Measurements from ENCODE around the gene CD6.

The CD6 gene

DNA sequence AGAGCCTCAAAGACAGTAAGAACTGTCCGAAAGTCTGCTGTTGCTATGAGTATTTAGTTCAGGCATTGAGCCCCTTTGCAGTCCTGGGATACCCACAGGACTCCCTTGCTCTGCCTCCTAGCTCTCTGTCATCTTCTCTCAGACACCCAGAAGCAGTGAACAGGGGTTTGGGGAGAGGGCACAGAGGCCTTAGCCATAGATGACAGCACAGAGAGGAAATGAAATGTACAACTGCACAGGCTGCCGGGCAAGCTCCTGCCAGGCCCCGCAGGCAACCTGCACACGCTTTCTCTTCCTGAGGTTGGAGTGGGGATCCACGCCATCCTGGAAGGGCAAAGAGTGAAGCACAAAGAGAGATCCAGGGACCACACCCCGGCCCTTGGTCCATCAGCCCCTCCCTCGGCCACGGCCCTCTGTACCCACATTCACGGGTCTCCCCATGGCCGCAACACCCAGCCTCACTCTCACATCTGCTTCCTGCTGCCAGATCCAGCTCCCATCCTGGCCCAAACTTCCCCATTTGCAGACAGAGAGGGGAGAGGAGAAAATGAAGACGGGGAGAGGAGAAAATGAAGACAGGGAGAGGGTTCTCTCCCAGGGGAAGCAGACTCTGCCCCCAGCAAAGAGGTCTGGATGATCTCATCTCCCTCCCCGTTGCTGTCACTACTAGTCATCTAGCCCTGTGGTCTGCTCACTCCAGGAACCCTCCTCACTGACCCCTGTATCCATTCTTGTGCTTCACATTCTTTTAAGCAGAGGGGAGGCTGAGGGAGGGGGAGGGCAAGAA lies 40.7 kb downstream of the CD6 start:
- no peak for DNase-seq

- no peak for DNase-seq
These were observed 41.3 kb downstream of the CD6 start for GRCh38 chr11:61012737-61013215.

- DNase-seq: no peak
These were observed 46.6 kb downstream of the CD6 start for GRCh38 chr11:61018059-61018458.

GRCh38 chr11:61019037-61019831 lies 47.8 kb downstream of the CD6 start:
- DNase-seq: no peak

DNA sequence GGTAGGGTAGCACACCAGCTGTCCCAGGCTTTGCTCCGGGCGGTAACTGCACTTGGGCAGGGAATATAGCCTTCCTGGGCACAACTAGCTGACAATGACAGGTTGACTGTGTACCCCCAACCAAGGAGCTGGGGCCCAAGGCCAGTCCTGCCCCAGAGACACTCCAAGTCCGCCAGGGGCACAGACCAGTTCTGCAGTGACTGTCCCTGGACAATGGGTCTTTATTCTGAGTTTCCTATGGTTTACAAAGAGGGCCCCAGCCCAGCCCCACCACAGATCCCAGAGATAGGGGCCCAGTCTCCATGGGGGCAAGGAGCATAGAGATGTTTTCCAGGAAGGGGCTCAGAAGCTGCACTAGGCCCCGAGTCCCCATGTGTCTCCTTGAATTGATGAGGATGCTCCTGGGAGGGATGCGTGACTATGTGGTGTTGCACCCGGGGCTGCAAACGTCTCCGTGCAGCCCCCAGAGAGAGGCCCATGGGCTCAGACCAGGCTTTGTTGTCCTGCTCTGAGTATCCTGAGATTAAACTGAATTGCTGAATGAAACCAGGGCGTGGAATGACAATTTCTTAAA lies 48.4 kb downstream of the CD6 start:
- no peak for DNase-seq

DNA sequence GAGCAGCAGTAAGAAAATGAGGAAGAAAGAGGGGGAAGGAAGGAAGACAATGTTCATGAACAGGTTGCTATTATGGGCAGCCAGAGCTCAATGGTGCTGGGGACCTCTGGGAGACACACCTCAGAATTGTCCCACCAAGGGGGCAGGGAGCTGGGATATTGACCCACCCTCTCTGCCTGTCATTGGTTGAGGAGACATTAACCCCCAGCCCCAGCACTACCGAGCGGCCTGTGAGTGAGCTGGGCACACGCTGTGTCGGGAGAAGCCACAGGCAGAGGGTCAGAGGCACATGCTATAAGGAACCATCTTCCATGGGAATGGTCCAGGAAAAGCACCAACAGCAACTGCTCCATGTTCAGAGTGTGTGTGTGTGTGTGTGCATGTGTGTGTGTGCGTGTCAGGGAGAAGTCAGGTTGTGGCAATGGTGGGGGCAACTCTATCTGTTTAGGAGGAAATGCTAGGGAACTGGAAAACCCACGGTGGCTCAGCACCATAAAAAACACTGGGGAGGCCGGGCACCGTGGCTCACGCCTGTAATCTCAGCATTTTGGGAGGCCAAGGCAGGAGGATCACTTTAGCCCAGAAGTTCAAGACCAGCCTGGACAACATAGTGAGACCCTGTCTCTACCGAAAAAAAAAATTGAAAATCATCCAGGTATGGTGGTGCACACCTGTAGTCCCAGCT lies 49.2 kb downstream of the CD6 start:
- no peak for DNase-seq

- no peak for DNase-seq
These were observed 50.3 kb downstream of the CD6 start for GRCh38 chr11:61021661-61022212.

GRCh38 chr11:61022311-61023085 lies 51.0 kb downstream of the CD6 start:
- no peak for DNase-seq

DNA sequence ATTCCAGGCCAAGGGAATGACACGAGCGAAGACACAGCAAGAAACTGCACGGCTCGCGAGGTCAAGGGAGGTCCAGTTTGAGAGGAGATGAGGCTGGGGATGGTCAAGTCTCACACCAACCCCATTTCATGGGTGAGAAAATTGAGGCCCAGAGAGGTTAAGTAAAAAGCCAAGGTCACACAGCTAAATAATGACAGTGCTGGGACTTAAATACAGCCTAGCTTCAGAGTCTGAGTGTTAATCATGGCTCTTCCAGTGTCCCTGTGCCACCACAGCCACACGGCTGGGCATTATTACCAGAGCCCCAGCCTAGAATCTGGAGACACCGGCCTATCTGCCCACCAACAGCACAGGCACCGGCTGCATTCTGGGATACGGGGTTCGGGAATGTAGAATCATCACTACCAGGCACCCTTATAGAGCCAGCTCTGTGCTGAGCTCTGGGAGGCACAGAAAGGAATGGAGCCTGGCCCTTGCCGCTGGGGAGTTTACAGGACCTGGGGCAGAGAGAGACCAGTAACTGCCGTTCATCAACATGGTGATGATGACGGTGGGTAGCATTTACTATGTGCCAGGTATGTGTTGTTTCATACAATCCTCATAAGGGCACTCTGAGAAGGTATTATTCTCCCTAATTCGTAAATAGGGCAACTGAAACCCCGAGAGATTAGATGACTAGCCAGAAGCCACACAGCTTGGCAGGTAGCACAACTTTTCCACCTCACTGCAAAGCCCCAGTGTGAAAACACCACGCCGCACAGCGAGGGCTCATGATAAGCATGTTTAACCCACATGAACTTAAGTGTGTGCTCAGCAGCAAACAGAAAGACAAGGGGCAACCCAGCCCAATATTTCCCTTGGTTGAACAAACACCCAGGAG lies 51.8 kb downstream of the CD6 start:
- DNase-seq: no peak

DNA sequence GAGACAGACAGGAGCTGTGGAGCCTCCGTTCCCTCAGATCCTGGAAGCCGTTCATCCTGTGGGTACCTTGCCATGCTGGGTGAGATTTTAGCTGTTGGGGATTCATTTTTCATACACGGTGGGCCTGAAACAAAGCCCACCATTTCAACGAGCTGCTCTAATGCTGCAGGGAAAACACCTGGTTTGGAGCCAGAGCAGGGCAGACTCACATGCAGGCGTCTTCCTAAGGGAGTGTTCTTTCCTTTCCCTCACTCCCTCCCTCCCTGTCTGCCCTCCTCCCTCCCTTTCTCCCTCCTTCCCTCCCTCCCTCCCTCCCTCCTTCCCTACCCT lies 52.5 kb downstream of the CD6 start:
- DNase-seq: no peak

DNA sequence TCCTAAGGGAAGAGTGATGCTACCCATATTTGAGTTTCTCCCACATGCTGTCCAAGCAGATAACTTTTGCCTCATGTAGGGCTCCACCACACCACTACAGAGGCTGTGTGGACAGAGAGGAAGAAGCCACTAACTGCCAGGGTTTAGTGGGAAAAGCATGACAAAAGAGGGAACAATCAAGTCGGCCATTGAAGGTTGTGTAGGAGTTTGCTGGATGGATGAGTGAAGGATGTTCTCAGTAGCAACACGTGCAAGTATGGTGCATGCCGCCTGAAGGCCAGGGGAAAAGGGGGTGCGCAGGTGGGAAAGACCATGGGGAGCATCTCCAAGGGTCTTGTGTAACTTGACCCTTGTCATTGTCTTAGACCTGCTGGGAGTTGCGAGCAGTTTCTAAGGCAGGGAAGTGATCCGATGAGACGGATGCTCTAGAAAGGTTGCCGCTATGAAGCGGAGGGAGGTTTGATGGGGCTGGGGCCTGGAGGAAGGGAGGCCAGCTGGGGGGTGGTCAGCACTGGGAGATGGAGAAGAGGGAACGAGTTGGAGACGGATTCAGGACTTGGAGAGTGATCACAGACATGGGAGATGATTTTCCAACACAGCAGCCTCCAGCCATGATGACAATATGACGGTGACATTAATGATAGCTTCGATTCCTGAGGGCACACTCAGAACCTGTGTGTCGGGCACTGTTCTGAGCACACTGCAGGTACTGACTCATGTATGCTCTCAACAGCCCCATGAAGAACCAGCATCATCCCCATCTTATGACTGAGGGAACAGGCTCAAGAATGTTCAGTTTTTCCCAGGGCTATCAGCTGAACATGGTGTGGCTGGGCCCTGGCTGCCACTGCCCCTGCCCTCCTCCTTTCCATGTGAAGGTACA lies 53.7 kb downstream of the CD6 start:
- DNase-seq: no peak

GRCh38 chr11:61025821-61026120 lies 54.3 kb downstream of the CD6 start:
- DNase-seq: no peak

GRCh38 chr11:61026121-61027031 lies 54.9 kb downstream of the CD6 start:
- DNase-seq: no peak

DNA sequence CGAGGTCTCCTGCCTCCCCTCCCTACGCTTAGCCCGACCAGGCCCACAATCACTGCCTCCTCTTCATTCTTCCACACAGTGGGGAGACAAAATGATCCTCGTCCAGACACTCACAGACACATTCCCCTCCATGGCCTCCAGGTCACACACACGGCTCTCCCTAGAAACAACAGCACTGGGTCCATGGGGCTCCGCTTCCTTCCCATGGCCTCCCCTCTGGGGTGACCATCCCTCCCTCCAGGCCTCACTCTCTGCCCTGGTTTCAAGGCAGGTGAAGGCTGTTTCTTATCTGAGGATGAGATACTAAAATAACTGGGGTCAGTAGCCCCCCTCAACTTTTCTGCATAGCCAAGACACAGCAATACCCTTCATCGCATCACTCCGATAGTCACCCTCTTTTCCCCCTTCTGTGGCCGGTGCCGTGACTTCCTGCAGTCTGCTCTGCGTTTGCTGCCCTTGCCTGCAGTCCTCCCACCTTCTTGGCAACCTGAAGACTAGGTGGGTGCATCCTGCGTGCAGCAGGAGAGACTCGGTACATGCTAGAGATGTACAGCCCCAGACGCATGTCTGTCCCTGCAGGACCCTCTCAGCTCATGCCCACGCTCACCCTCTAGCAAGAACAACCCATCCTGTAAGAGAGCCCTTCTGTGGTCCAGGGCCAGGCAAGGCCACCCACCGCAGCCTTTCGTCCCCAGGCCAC lies 55.8 kb downstream of the CD6 start:
- no peak for DNase-seq

DNA sequence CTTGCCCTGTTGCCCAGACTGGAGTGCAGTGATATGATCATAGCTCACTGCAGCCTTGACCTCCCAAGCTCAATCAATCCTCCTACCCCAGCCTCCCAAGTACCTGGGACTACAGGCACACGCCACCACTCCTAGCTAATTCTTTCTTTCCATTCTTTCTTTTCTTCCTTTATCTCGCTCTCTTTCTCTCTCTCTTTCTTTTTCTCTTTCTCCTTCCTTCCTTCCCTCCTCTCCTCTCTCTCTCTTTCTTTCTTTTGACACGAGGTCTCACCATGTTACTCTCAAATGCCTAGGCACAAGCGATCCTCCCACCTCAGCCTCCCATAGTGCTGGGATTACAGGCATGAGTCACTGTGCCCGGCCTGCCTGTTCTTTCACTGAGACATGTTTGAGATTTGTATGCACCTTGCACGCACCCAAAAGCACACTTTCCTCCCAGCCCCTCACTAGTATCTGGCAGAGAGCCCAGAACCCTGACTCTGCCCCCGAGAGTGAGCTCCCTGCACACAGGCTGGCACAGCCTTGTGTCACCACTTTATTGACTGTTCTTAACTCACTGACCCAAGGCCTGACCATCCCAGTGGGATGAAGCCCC lies 56.8 kb downstream of the CD6 start:
- no peak for DNase-seq

DNA sequence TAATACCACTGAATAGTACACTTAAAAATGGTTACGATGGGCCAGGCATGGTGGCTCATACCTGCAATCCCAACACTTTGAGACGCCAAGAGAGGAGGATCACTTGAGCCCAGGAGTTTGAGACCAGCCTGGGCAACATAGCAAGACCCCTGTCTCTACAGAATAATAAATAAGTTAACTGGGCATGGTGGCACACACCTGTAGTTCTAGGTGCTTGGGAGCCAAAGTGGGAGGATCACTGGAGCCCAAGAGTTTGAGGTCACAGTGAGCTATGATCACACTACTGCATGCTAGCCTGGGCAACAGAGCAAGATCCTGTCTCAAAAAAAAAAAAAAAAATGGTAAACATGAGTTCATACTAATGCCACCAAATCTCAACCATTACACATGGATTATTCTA lies 61.3 kb downstream of the CD6 start:
- no peak for DNase-seq

DNA sequence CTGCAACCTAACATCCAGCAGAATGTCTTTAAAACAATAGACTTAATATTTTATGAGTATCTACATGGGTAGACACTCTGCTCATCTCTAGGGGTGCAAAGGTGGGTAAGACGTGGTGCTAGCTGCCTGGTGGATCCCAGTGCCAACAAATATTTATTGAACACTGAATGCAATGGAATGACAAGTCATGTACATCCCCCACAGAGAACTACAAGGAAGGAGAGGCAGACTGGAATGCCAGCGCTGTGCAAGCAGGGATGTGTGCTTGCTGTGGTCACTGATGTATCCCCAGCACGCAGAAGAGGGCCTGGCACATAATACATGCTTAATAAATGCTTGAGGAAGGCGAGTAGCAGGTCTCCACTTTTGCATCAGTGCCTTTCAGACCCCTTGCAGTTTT lies 61.9 kb downstream of the CD6 start:
- no peak for DNase-seq

DNA sequence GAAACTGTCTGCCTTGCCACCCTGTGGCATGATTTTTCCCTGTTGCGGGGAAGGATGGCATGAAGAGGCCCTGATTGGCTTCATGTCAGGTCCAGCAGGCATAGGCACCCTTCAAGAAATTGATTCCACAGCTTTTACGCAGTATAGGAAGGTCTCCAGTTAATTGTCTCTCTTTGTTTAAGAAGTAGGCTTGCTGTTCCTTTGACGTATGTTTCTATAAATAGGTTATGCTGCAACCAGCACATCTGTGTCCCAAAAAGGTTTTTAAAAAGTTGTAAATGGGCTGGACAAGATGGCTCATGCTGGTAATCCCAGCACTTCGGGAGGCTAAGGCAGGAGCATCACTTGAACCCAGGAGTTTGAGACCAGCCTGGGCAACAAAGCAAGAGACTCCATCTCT lies 62.6 kb downstream of the CD6 start:
- no peak for DNase-seq
